EH (cell line): ENCODE data around the gene FMN2.
"Not testable (repeated sequence)": the region's sequence is repeated elsewhere in the genome, so short reads cannot be mapped to it uniquely, and the experiment has no call there.

Experiments
- DNase-seq: peaks from one replicate; pipeline ENCODE4 v3.0.0-alpha.2; 2015; ENCODE audit warnings: low read depth

FMN2 gene

DNA sequence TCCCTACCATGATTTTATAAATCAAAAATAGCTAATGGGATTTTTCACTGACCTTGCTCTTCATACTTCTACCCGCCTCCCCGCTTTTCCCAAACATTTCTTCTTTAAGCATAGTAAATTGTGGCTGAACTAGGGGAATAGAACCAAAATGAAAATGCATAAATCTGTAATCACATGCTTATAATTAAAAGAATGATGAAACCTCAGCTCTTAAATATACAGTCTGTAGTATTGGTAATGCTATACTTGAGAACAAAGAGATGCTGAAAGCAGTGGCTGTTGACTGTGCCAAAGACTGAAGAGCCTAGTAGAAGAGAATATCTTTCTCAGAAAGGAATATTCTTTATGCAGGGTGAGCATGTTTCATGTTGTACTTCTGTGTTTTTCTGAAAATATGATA lies 271.1 kb downstream of the FMN2 start:
- no peak for DNase-seq

DNA sequence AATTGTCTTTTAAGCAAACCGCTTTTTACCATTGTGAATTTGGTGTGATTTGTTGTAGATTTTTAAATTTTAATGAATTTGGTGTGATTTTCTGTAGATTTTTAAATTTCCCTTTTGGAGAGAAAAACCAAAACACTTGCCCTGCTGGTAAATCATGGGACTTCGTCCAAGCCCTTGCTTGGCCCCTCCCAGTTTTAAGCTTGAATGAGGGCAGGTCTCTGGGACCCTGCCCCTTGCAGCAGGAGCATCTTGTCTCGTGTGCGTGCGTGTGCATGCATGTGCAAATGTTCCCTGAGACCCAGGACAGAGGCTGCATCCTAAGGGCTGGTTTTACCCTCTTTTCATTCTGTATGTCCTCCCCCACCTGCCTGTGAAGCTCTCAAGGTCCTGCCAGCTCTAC lies 271.6 kb downstream of the FMN2 start:
- no peak for DNase-seq

DNA sequence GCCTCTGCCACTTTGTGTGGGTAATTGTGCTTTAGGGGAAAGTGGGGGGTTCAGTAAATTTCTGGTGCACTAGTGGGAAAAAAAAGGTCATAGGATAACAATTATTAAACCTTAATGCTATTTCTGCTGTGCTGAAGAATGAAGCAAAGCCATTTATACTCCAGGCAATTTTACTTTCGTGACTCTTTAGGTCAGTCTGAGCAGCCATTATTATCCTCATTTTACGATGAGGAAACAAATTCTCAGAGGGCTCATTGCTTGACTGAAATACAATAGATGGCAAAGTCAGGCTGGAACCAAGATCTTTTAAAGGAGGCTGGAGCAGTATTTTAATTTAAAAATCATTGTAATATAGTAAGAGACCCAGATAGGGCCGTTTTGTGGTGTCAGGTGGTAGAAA lies 272.2 kb downstream of the FMN2 start:
- no peak for DNase-seq

DNA sequence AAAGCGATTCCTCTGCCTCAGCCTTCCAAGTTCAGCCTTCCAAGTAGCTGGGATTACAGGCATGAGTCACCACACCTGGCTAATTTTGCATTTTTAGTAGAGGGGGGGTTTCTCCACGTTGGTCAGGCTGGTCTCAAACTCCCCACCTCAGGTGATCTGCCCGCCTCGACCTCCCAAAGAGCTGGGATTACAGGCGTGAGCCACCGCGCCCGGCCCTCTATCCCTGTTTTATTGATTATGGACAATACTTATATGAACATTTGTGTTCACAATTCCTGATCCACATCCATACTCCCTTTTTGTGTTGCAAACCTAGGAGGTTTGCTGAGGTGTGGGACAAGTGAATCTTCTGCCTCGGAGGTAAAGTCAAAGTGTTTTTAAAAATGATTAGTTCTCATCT lies 275.0 kb downstream of the FMN2 start:
- DNase-seq, result no peak

DNA sequence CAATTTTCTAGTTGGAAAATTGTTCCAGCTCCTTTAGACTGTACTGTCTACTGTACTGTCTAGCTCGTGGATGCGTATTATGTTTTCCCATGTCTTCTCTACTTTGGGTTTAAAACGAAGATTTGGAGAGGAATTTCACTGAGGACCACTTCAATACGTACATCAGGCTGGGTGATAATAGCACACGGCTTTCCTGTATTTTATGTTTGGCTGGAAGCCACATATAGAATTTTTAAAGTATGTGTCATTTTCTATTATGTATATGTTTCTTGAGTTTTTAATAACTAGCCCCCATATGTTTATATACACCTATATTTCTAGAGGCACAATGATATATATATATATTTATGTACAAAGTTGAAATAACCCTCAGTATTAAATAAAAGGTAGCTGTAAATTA lies 293.9 kb downstream of the FMN2 start:
- no peak for DNase-seq

DNA sequence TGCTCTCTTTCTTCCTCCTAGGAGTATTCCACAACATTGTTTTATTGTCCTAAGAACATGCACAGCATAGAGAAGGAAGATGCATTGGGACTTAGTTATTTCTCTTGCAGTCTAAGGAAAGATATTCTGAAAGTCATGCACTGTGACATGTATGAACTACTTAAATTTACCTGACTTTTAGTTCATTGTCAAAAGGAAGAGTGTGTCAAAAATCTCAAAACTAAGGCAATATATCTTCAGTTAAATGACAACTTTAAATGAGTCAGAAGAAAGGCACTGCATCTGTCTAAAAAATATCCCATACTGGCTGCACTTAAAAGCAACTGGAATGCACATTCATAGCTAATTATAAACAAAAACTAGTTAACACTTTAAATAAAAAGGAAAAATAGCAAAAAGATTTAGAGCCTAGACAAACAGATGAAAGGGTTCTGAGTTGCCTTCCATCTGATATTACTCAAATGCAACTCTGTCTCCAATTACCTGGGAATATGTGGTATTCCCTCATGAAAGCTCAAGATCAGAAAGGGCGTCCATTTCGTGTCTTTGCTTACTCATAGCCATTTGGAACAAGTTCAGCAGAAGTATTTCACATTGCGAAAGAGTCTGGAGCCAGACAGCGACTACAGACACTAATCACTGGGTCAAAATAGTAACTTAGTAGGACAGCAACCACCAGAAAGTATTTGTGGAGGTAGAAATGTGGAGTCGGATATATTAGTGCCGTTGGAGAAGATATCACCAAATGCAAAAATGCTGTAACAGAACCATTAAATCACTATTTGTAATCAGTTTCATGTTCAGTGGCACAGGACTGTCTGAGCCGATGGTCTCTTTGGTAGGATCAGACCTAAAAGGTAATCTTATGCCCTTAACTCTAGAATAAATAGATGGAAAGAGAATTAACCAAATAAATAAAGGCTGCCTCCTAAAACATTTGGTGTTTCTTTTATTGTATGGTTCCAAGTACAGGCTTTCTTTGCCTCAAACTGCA lies 294.6 kb downstream of the FMN2 start:
- DNase-seq, result peak; percentile 95

DNA sequence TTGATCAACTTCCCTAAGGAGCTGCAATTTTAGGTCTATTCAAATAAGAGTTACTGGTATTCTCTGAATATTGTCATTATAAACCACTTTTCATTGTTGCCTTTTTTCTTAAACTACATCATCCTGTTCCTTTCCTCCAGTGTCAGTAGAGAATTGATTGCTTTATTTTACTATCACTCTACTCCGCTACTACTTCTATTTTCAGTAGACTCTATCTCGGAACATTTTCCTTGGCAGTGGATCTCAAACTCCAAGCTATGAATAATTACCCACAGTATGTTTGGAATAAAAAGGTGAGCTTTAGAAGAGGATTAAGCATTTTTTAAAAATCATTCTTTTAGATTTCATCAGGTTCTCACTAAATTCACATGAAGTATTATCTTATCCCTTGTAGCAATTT lies 295.4 kb downstream of the FMN2 start:
- DNase-seq, result no peak

DNA sequence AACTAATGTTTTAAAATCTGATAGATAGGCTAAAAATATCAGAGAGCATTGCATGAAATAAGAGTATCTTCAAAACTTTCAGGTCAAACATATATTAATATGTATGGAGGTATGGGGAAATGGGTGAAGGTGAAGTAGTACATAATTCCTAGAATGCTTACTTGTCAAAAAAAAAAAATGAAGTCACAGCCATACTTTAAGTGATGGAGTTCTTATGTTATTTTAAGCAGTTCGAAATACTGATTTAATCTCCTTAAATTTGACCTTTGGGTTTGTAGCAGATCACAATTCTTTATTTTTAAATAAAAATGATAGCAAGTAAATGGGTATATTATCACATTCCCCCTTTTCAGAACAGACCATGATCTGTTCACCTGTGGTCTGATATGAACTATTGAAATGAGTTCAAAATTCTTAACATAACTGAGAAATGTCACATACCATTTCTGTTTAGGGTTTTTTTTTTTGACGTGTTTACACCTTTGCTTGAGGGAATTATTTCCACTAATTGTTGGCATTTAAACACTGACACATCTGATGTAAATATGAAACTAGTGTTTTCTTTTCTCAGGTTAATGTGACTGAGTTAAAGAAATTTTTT lies 300.1 kb downstream of the FMN2 start:
- DNase-seq, result no peak

DNA sequence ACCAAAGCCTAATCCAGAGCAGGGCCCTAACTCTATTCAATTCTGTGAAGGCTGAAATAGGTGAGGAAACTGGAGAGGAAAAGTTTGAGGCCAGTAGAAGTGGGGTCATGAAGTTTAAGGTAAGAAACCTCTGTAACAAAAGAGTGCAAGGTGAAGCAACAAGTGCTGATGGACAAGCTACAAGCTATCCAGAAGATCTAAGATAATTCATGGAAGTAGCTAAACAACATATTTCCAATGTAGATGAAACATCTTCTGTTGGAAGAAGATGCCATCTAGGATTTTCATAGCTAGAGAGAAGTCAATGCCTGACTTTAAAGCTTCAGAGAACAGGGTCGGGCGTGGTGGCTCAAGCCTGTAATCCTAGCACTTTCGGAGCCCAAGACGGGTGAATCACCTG lies 302.7 kb downstream of the FMN2 start:
- no peak for DNase-seq

DNA sequence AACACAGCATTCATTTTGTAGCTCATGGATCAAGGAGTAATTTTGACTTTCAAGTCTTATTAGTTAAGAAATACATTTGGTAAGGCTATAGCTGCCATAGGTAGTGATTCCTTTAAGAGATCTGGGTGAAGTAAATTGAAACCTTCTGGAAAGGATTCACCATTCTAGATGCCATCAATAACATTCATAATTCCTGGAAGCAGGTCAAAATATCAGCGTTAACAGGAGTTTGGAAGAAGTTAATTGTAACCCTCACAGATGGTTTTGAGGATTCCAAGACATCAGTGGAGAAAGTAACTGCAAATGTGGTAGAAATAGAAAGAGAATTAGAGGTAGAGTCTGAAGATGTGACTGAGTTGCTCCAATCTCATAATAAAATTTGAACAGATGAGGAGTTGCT lies 303.7 kb downstream of the FMN2 start:
- no peak for DNase-seq

DNA sequence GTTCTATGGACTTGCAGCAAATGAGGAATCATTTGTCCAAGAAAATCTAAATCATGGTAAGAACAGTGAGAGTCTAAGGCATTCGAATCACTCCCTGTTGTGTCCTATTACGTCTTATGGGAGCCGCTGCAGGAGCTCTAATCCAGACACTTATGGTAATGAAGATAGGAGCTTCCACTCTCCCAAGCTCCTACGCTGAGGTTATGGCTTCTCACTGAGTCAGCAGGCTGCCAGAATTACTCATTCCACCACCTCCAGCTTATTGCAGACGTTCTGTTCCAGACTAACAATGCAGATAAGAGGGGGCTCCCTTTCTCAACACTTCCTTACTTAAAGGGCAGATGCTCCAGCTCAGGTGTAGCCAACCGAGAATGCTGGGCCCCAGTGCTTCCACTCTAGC lies 307.7 kb downstream of the FMN2 start:
- DNase-seq, result peak; percentile 93

DNA sequence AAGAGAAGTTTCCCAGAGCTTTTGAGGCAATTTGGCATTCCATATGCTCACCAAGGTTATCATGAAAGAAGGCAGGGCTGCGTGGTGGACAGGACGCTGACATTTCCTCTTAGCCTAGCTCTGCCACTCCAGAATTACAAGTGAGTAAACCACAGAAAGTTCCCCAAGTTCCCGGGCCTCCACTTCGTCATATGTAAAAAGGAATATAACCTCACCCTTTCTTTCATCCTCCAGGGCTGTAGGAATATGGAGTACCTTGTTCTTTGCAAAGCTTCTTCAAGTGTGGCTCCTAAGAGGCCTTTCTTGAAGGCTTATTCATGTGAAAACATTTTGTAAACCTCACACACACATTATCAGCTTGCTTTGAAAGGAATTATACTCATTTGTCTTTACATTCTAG lies 310.0 kb downstream of the FMN2 start:
- no peak for DNase-seq

DNA sequence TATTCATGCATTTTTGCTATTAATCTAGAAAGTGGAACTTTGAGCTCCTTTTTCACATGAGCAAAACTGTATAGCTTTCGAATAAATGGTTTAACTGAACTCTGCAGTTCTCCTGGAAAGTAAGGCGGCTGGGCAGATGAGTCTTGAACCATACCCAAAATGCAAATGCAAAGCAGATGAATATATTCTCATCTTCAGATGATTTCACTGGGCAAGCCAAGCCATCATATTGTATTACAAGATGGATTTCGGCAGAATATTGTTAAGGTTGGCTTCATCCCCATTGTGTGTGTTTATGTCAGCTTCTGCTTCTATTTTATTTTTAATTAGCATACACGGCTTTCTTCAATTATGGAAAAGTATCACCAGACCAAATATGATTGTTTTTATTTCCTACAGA lies 310.6 kb downstream of the FMN2 start:
- DNase-seq, result no peak

DNA sequence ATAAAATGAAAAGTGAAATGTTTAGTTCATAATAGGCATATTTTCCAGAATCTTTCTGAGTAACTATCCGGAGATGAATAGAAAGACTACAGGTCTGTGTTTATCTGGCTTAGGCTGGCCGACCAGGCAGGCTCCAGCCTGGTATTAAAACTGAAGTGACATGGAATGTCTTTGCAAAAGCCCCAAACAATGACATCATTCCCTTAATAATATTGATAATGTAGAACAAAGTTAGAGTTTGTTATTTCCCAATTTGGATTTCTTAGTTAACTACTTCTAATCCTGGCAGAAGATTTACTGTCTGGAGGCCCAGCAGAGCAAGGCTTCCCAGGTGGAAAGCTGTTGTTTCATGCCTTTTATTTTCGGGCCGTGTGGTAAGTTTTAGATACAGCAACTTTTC lies 312.6 kb downstream of the FMN2 start:
- no peak for DNase-seq

DNA sequence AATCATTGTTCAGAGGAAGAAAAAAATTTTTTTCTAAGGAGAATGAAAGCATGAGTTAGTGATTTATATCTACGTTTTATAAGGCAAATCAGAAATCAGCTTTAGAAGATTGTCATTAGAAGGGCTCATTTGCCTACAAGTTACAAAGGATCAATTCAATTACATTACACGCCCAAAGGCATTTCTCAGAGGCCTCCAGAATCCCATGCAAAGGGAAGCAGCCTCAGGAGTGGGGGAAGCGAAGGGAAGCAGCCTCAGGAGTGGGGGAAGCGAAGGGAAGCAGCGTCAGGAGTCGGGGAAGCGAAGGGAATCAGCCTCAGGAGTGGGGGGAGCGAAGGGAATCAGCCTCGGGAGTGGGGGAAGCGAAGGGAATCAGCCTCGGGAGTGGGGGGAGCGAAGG lies 314.1 kb downstream of the FMN2 start:
- DNase-seq, result no peak

DNA sequence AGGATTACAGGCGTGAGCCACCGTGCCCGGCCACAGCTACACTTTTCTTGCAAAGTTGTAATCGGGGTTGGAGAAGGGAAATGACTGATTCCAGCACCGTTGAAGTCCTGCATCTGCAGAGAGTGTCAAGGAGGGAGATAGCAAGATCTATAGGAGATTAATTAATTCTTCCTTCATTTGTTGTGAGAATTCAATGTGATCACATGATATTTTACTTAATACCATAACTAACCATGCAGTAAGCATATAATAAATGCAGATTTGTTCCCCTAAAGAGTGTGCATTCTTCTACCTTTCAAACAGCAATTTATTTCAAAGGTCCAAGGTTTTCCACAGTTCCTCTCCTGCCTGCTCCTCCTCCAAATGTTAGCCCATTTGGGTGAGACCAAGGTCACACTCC lies 315.7 kb downstream of the FMN2 start:
- no peak for DNase-seq

DNA sequence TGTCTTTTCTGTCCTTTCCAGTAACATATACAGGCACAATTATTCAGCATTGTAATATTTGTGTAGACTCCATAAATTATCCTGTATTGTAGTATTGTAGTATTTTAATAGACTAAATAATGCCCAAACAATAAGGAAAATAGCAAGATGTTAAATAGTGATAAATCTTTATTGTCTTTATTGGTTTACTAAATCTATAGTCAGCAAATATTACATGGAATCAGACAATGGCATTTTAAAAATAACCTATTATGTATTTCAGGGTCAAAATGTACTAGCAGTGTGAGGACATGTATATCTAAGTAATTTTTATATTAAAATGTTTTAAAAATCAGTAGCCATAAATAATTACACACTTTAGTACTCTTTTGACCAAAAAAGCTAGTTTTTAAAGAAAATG lies 317.9 kb downstream of the FMN2 start:
- no peak for DNase-seq

DNA sequence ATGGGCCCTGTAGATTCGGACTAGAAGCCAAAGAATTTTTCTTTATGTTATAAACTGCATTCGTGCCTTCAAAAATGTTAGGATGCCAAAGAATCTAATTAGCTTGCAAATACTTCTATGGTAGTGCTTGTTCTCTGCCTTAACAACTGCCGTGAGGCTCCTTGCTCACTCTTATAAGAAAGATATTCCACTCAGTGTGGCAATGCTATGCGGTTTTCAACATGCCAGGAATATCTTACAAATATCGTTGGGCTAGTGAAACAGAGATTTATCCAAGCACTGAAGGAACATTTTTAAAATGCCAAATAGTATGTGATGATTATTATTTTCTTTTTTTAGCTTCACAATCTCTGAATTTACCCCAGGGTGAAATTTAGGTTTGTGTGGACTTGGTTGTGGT lies 322.0 kb downstream of the FMN2 start:
- peak; percentile 89 for DNase-seq

DNA sequence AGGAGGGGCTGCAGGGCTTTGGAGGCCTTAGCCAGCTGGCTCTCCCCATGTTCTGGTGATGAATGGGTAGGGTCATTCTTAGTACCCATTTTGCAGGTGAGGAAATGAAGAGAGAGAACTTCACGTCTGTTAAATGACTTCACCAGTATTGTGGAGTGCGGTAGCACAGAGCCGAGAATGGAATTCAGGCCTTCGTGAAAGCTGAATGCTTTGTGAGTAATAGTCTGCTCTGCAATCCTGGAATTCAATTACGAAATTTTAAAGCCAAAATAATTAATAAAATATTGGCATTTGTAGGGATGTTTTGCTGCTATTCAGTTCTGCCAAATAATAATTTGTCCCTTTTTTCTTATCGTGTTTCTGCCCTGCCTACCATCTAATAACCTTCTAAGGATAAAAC lies 322.6 kb downstream of the FMN2 start:
- peak; percentile 90 for DNase-seq

DNA sequence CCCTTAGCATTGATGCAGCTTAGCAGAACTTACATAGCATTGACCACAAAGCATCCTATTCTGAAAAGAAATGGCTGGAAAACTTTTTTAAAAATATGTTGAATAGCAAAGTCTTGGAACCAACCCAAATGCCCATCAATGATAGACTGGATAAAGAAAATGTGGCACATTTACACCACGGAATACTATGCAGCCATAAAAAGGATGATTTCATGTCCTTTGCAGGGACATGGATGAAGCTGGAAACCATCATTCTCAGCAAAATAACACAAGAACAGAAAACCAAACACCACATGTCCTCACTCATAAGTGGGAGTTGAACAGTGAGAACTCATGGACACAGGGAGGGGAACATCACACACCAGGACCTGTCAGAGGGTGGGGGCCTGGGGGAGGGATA lies 323.3 kb downstream of the FMN2 start:
- not testable (repeated sequence) for DNase-seq

DNA sequence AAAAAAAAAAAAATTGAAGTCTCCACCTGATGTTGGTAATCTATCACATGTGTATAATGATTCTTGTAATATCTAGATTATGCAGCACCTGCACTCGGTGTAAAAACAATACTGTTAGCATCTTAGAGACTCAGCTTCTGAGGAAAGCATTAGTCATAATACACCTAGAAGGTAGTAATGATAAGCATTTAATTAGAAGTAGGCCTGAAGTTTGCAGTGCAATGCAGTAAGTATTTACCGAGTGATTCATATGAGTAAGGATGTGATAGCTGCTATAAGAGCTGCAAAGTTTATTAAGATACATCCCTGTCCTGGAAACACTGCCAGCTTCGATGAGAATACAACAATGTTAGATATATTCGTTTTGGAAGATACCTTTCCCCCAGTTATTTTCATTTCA lies 323.8 kb downstream of the FMN2 start:
- DNase-seq, result peak; percentile 44

DNA sequence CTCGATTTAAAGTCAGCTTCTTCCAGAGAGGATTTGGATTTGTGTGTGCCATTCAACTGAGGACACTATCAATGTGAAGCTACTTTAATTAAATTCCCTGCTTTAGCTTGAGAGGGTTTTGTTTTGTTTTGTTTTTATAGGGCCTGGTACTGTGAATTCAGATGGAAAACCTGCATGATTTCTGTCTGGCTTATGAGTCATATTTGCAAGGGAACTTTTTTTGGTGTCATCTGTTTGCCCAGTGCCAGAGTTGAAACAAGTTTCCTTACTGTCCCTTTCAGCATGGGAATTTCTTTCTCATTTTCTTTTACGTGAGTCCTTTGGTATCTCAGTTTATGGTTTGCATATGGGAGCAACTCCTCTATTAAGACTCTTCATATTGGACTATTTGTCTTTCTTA lies 325.6 kb downstream of the FMN2 start:
- peak; percentile 60 for DNase-seq

DNA sequence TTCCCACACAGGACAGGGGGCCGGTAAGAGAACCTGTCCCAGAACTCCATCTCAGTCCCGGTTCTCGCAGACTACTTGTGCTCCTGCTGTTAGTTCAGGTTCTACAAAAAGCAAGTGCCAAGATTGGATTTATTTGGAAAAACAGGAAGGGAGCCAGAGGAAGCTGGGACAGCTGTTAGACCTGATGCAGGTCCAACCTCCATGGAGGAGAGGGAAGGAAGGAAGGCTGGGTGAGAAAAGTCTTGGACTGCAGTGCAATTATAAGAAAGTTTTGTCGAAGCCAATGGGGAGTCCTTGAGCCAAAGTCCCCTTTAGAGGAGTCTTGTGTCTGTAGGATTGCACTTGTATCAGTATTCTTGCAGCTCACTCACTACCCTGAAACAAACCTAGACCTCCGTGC lies 329.1 kb downstream of the FMN2 start:
- DNase-seq, result no peak
